Mucosa of stomach (tissue), 1 donor: ENCODE measurements around the gene AMN1.
"Not testable (repeated sequence)": the region's sequence is repeated elsewhere in the genome, so short reads cannot be mapped to it uniquely, and the experiment has no call there.

Source experiments
- H3K27me3 ChIP-seq: one replicate; pipeline ENCODE4 v1.7.0; 2013; ENCODE audit warnings: mild to moderate bottlenecking, low read length; ENCODE audit not compliant: control insufficient read depth, insufficient read depth
- H3K36me3 ChIP-seq: one replicate; pipeline ENCODE4 v1.7.0; 2013; ENCODE audit warnings: low read length; ENCODE audit not compliant: control insufficient read depth, insufficient read depth
- H3K4me1 ChIP-seq: one replicate; pipeline ENCODE4 v1.7.0; 2013; ENCODE audit warnings: mild to moderate bottlenecking, low read length; ENCODE audit not compliant: control insufficient read depth, insufficient read depth
- H3K4me3 ChIP-seq: one replicate; pipeline ENCODE4 v1.7.0; 2013; ENCODE audit warnings: low read length
- H3K9ac ChIP-seq: one replicate; pipeline ENCODE4 v1.7.0; 2013; ENCODE audit warnings: mild to moderate bottlenecking, low read length, moderate library complexity
- H3K9me3 ChIP-seq: one replicate; pipeline ENCODE4 v1.7.0; 2013; ENCODE audit warnings: mild to moderate bottlenecking, low read length, moderate library complexity; ENCODE audit not compliant: control insufficient read depth
- donor health status: Pancreatic carcinoma.

The AMN1 gene

GRCh38 chr12:31729705-31730104, 884 bp upstream of the AMN1 start:
- Histone ChIP-seq H3K27me3 (no peaks in the 10 kb centered on the region), H3K9ac (peak overlapping the region; percentile 82), H3K4me3 (peak overlapping the region; percentile 83), H3K36me3 (no peaks in the 10 kb centered on the region), H3K9me3 (peaks cover 8% of the 10 kb centered on the region), H3K4me1 (peaks cover 38% of the 10 kb centered on the region)

GRCh38 chr12:31728289-31728916, 418 bp downstream of the AMN1 start:
- no peaks in the 10 kb centered on the region for H3K36me3 ChIP-seq
- peak overlapping the region; percentile 100 for H3K9ac ChIP-seq
- peaks cover 8% of the 10 kb centered on the region for H3K9me3 ChIP-seq
- no peaks in the 10 kb centered on the region for H3K27me3 ChIP-seq
- H3K4me3 ChIP-seq: peak overlapping the region; percentile 96
- H3K4me1 ChIP-seq: peaks cover 30% of the 10 kb centered on the region

- H3K36me3 ChIP-seq: no peaks in the 10 kb centered on the region
- H3K4me3 ChIP-seq: no peak overlapping the region
- no peaks in the 10 kb centered on the region for H3K27me3 ChIP-seq
- H3K9ac ChIP-seq: no peak overlapping the region
- peaks cover 8% of the 10 kb centered on the region for H3K9me3 ChIP-seq
- peaks cover 28% of the 10 kb centered on the region for H3K4me1 ChIP-seq
Measured at GRCh38 chr12:31727192-31727591, 1.6 kb downstream of the AMN1 start.

- no peaks in the 10 kb centered on the region for H3K36me3 ChIP-seq
- no peak overlapping the region for H3K9ac ChIP-seq
- peaks cover 26% of the 10 kb centered on the region for H3K4me1 ChIP-seq
- no peak overlapping the region for H3K4me3 ChIP-seq
- H3K9me3 ChIP-seq: peaks cover 8% of the 10 kb centered on the region
- H3K27me3 ChIP-seq: no peaks in the 10 kb centered on the region
Measured at GRCh38 chr12:31726575-31726974, 2.2 kb downstream of the AMN1 start.

GRCh38 chr12:31724557-31724956, 4.3 kb downstream of the AMN1 start:
- no peaks in the 10 kb centered on the region for H3K36me3 ChIP-seq
- H3K27me3 ChIP-seq: no peaks in the 10 kb centered on the region
- no peak overlapping the region for H3K9ac ChIP-seq
- H3K4me1 ChIP-seq: peaks cover 25% of the 10 kb centered on the region
- no peak overlapping the region for H3K4me3 ChIP-seq
- H3K9me3 ChIP-seq: no peaks in the 10 kb centered on the region

- Histone ChIP-seq H3K9ac (no peak overlapping the region), H3K9me3 (no peaks in the 10 kb centered on the region), H3K27me3 (no peaks in the 10 kb centered on the region), H3K4me3 (no peak overlapping the region), H3K36me3 (no peaks in the 10 kb centered on the region), H3K4me1 (peaks cover 20% of the 10 kb centered on the region)
Measured at GRCh38 chr12:31722580-31722979, 6.2 kb downstream of the AMN1 start.

GRCh38 chr12:31718542-31719198, 10.2 kb downstream of the AMN1 start:
- not testable (repeated sequence) for H3K9ac ChIP-seq, H3K9me3 ChIP-seq, H3K4me3 ChIP-seq, H3K36me3 ChIP-seq, H3K27me3 ChIP-seq
- peaks cover 34% of the 10 kb centered on the region for H3K4me1 ChIP-seq

GRCh38 chr12:31716998-31717397, 11.8 kb downstream of the AMN1 start:
- not testable (repeated sequence) for H3K36me3 ChIP-seq, H3K9me3 ChIP-seq, H3K9ac ChIP-seq

GRCh38 chr12:31715283-31715825, 13.5 kb downstream of the AMN1 start:
- H3K9me3 ChIP-seq: no peaks in the 10 kb centered on the region
- peaks cover 14% of the 10 kb centered on the region for H3K4me1 ChIP-seq
- peak overlapping the region; percentile 48 for H3K9ac ChIP-seq
- no peaks in the 10 kb centered on the region for H3K36me3 ChIP-seq
- no peaks in the 10 kb centered on the region for H3K27me3 ChIP-seq
- H3K4me3 ChIP-seq: no peak overlapping the region

More at GRCh38 chr12:31716998-31717397, 11.8 kb downstream of the AMN1 start:
- not testable (repeated sequence) for H3K27me3 ChIP-seq, H3K4me3 ChIP-seq
- H3K4me1 ChIP-seq: peaks cover 25% of the 10 kb centered on the region

- H3K9ac ChIP-seq: peak overlapping the region; percentile 17
- no peaks in the 10 kb centered on the region for H3K27me3 ChIP-seq
- H3K4me3 ChIP-seq: no peak overlapping the region
- no peaks in the 10 kb centered on the region for H3K36me3 ChIP-seq
- no peaks in the 10 kb centered on the region for H3K9me3 ChIP-seq
- H3K4me1 ChIP-seq: peaks cover 14% of the 10 kb centered on the region
Measured at GRCh38 chr12:31714406-31715271, 14.2 kb downstream of the AMN1 start.

- Histone ChIP-seq H3K4me1 (peaks cover 14% of the 10 kb centered on the region), H3K9ac (no peak overlapping the region), H3K9me3 (no peaks in the 10 kb centered on the region), H3K4me3 (no peak overlapping the region), H3K27me3 (no peaks in the 10 kb centered on the region), H3K36me3 (no peaks in the 10 kb centered on the region)
Measured at GRCh38 chr12:31712877-31713276, 15.9 kb downstream of the AMN1 start.
